HEK293 (cell line): ENCODE measurements around the gene DHRS13.

ENCODE experiments used
- CTCF ChIA-PET: fragments of 350-600 bp; formaldehyde crosslinking; extraction: SDS; loops from one replicate; lab custom pipeline; 2021; ENCODE audit warnings: antibody characterized with exemption; lab: Yijun Ruan, JAX
- POLR2A ChIA-PET: fragments of 300-600 bp; formaldehyde crosslinking; extraction: SDS; loops from one replicate; lab custom pipeline; 2020; ENCODE audit warnings: antibody characterized with exemption, inconsistent platforms; lab: Yijun Ruan, JAX
- H3K27ac ChIP-seq: fragments of 200-500 bp; sonication (Bioruptor generic); 2 replicates; pipeline ENCODE4 v1.5.1; 2014; ENCODE audit warnings: low read depth, low read length, control low read depth, inconsistent platforms; ENCODE audit errors: extremely low read depth
- H3K36me3 ChIP-seq, 2 experiments: fragments of 200-500 bp in 1 of 2; sonication (Bioruptor generic) in 1 of 2; 1 replicate in 1 of 2; 2 replicates in 1 of 2; pipeline ENCODE4 v1.5.1; 2014 to 2017; ENCODE audit warnings: inconsistent platforms in 2 of 2, low read length in 2 of 2; ENCODE audit not compliant: control insufficient read depth in 2 of 2, insufficient read depth in 1 of 2
- H3K4me1 ChIP-seq: fragments of 200-500 bp; sonication (Bioruptor generic); 2 replicates; pipeline ENCODE4 v1.5.1; 2014; ENCODE audit warnings: mild to moderate bottlenecking, low read length, inconsistent platforms; ENCODE audit not compliant: control insufficient read depth, insufficient read depth
- H3K4me3 ChIP-seq: 2 replicates; pipeline ENCODE4 v1.5.1; 2011; ENCODE audit warnings: low read depth, mild to moderate bottlenecking, control low read depth, low read length, moderate library complexity
- H3K9me3 ChIP-seq: fragments of 200-500 bp; sonication (Bioruptor generic); 2 replicates; pipeline ENCODE4 v1.5.1; 2014; ENCODE audit warnings: low read depth, low read length, inconsistent platforms; ENCODE audit not compliant: control insufficient read depth, insufficient read depth
- OVOL3 ChIP-seq: fragments of 450-650 bp; formaldehyde crosslinking; IDR thresholded peaks from 2 replicates; pipeline ENCODE4 v1.5.1; 2016; ENCODE audit warnings: missing biosample characterization, missing genetic modification characterization
- PATZ1 ChIP-seq: fragments of 450-650 bp; formaldehyde crosslinking; IDR thresholded peaks from 2 replicates; pipeline ENCODE4 v1.5.1; 2016; ENCODE audit warnings: missing biosample characterization, missing genetic modification characterization
- PRDM10 ChIP-seq: fragments of 450-650 bp; formaldehyde crosslinking; IDR thresholded peaks from 2 replicates; pipeline ENCODE4 v1.5.1; 2016; ENCODE audit warnings: missing biosample characterization, missing genetic modification characterization
- REST ChIP-seq: fragments of 450-650 bp; formaldehyde crosslinking; IDR thresholded peaks from 2 replicates; pipeline ENCODE4 v1.5.1; 2016; ENCODE audit warnings: missing biosample characterization, missing genetic modification characterization
- SP2 ChIP-seq: fragments of 450-650 bp; formaldehyde crosslinking; IDR thresholded peaks from 2 replicates; pipeline ENCODE4 v1.5.1; 2016; ENCODE audit warnings: missing biosample characterization, missing genetic modification characterization
- ZBTB26 ChIP-seq: fragments of 450-650 bp; formaldehyde crosslinking; optimal IDR thresholded peaks from 2 replicates; pipeline ENCODE3; 2016; ENCODE audit warnings: missing biosample characterization, mild to moderate bottlenecking, missing genetic modification characterization
- ZIC2 ChIP-seq: fragments of 450-650 bp; formaldehyde crosslinking; IDR thresholded peaks from 2 replicates; pipeline ENCODE4 v1.5.1; 2016; ENCODE audit warnings: missing biosample characterization, missing genetic modification characterization
- ZNF138 ChIP-seq: fragments of 450-650 bp; formaldehyde crosslinking; IDR thresholded peaks from 2 replicates; pipeline ENCODE4 v1.5.1; 2016; ENCODE audit warnings: missing biosample characterization, missing genetic modification characterization, borderline replicate concordance
- ZNF248 ChIP-seq: fragments of 450-650 bp; formaldehyde crosslinking; IDR thresholded peaks from 2 replicates; pipeline ENCODE4 v1.5.1; 2017; ENCODE audit warnings: missing biosample characterization, missing genetic modification characterization
- ZNF335 ChIP-seq: fragments of 450-650 bp; formaldehyde crosslinking; conservative IDR thresholded peaks from 2 replicates; pipeline ENCODE4 v1.5.1; 2016; ENCODE audit warnings: missing biosample characterization, missing genetic modification characterization
- ZNF529 ChIP-seq: fragments of 450-650 bp; formaldehyde crosslinking; IDR thresholded peaks from 2 replicates; pipeline ENCODE4 v1.5.1; 2017; ENCODE audit warnings: missing genetic modification characterization, missing biosample characterization; ENCODE audit not compliant: insufficient replicate concordance
- ZNF596 ChIP-seq: fragments of 450-650 bp; IDR thresholded peaks from 2 replicates; pipeline ENCODE4 v1.5.0; 2018; ENCODE audit warnings: missing biosample characterization, mild to moderate bottlenecking, missing genetic modification characterization, moderate library complexity
- ZSCAN18 ChIP-seq: fragments of 450-650 bp; formaldehyde crosslinking; IDR thresholded peaks from 2 replicates; pipeline ENCODE4 v1.5.1; 2016; ENCODE audit warnings: missing biosample characterization, missing genetic modification characterization

DHRS13 gene

GRCh38 chr17:28901866-28902818, 737 bp downstream of the DHRS13 start (continued):
- TF ChIP-seq PRDM10 (0 out of 2 replicates have a peak, but pooled peaks have one; percentile 10), ZNF529 (no peak)

GRCh38 chr17:28900986-28901726, 1.7 kb downstream of the DHRS13 start:
- CTCF ChIA-PET, result interaction anchor here (0.7 to 18.6 kb wide), 11 partner anchors 9 to 173 kb away, joined by 3 to 142 read pairs (median 11); partner anchors contain the start of genes NEK8 and TLCD1
- Histone ChIP-seq H3K36me3 (peaks cover 3 to 27% of the 10 kb centered on the region in 2 experiments; a peak in 1 of 3 replicates), H3K4me1 (peaks cover 7% of the 10 kb centered on the region; the same call in 1 of the 2 replicates), H3K4me3 (no peak overlapping the region), H3K9me3 (no peaks in the 10 kb centered on the region), H3K27ac (no peak overlapping the region)
- no peak for TF ChIP-seq ZNF138 (tag by site-specific recombination)
- TF ChIP-seq OVOL3 (tag by site-specific recombination), result no peak
- TF ChIP-seq ZNF596 (tag by site-specific recombination), result no peak
- TF ChIP-seq PATZ1, result 0 out of 2 replicates have a peak, but pooled peaks have one; percentile 7
- TF ChIP-seq REST (tag by site-specific recombination), result no peak
- no peak for TF ChIP-seq ZBTB26 (tag by site-specific recombination)
- TF ChIP-seq ZSCAN18 (tag by site-specific recombination), result no peak
- TF ChIP-seq ZNF335, result no peak
- no peak for TF ChIP-seq SP2
- TF ChIP-seq ZIC2 (tag by site-specific recombination), result peak; percentile 82
- TF ChIP-seq ZNF248, result no peak
- POLR2A ChIA-PET, result interaction anchor here (1.1 to 2.1 kb wide), 3 partner anchors 11 to 176 kb away, joined by 4 to 9 read pairs (median 6); partner anchors contain the start of gene FAM222B
